K562 (cell line): Measurements from ENCODE around the gene KCTD19. TPM values are rescaled to one million over a fixed set of nuclear protein-coding genes. Genes with fewer than 3 reads are reported as not detected.

ENCODE experiments used
- ARID1B ChIP-seq: fragments of 450-650 bp; IDR thresholded peaks from 2 replicates; pipeline ENCODE4 v1.6.1; 2016; ENCODE audit warnings: antibody characterized with exemption, mild to moderate bottlenecking, inconsistent platforms
- CTCFL ChIP-seq: IDR thresholded peaks from 2 replicates; pipeline ENCODE4 v1.6.1; 2011; ENCODE audit warnings: borderline replicate concordance, low read depth, mild to moderate bottlenecking, moderate library complexity, low read length; ENCODE audit not compliant: insufficient read depth, poor library complexity, severe bottlenecking
- EHMT2 ChIP-seq: fragments of 450-650 bp; IDR thresholded peaks from 2 replicates; pipeline ENCODE4 v1.6.1; 2018; ENCODE audit warnings: antibody characterized with exemption
- ILF3 ChIP-seq: fragments of 450-650 bp; IDR thresholded peaks from 2 replicates; pipeline ENCODE4 v1.6.1; 2018; ENCODE audit warnings: antibody characterized with exemption, mild to moderate bottlenecking, moderate library complexity, borderline replicate concordance
- KLF16 ChIP-seq: IDR thresholded peaks from 2 replicates; pipeline ENCODE4 v1.6.1; 2016; ENCODE audit warnings: antibody characterized with exemption
- MLX ChIP-seq, 2 experiments: fragments of 450-650 bp in 1 of 2; sonication (generic) in 1 of 2; formaldehyde crosslinking; conservative IDR thresholded peaks; 2 replicates each; pipeline versions ENCODE4 v1.4.0 to v1.8.1; 2020 to 2022; ENCODE audit warnings: mild to moderate bottlenecking in 1 of 2, missing genetic modification reagents in 1 of 2
- NCOA4 ChIP-seq: fragments of 450-650 bp; IDR thresholded peaks from 2 replicates; pipeline ENCODE4 v1.6.1; 2018; ENCODE audit warnings: mild to moderate bottlenecking; ENCODE audit not compliant: partially characterized antibody
- PREB ChIP-seq: sonication (generic); formaldehyde crosslinking; IDR thresholded peaks from 2 replicates; pipeline ENCODE4 v1.8.1; 2023; ENCODE audit warnings: mild to moderate bottlenecking, missing genetic modification reagents
- RAD51 ChIP-seq: fragments of 450-650 bp; IDR thresholded peaks from 2 replicates; pipeline ENCODE4 v1.7.1; 2016; ENCODE audit warnings: low read depth, mild to moderate bottlenecking, borderline replicate concordance
- RNF219 ChIP-seq: fragments of 250-450 bp; sonication (Bioruptor Pico); IDR thresholded peaks from 2 replicates; pipeline ENCODE4 v1.5.0; 2022; ENCODE audit warnings: mild to moderate bottlenecking
- SMARCB1 ChIP-seq: IDR thresholded peaks from 2 replicates; pipeline ENCODE4 v1.6.1; 2011; ENCODE audit warnings: improper control_type of control experiment, low read depth; ENCODE audit not compliant: insufficient read length
- SRSF3 ChIP-seq: fragments of 200-400 bp; formaldehyde crosslinking; IDR thresholded peaks from 2 replicates; pipeline ENCODE4 v1.6.1; 2016; ENCODE audit warnings: mild to moderate bottlenecking, low read length, moderate library complexity; ENCODE audit not compliant: insufficient read depth
- TEAD4 ChIP-seq, 2 experiments: sonication (generic) in 1 of 2; formaldehyde crosslinking in 1 of 2; IDR thresholded peaks; 2 replicates each; pipeline versions ENCODE4 v1.6.1 to v1.8.0; 2012 to 2022; ENCODE audit warnings: borderline replicate concordance in 1 of 2, inconsistent platforms in 1 of 2, low read length in 1 of 2, mild to moderate bottlenecking in 1 of 2, missing genetic modification reagents in 1 of 2
- YY1 ChIP-seq, 3 experiments: IDR thresholded peaks; 2 replicates each; pipeline ENCODE4 v1.6.1; 2011; ENCODE audit warnings: low read length in 2 of 3, mild to moderate bottlenecking in 2 of 3, moderate library complexity in 2 of 3, borderline replicate concordance in 1 of 3, control low read depth in 1 of 3, low read depth in 1 of 3; ENCODE audit not compliant: insufficient read depth in 3 of 3, insufficient replicate concordance in 2 of 3, control insufficient read depth in 1 of 3, insufficient read length in 1 of 3; ENCODE audit errors: extremely low read depth in 1 of 3
- ZNF280B ChIP-seq: fragments of 250-450 bp; sonication (Bioruptor Pico); IDR thresholded peaks from 2 replicates; pipeline ENCODE4 v1.5.1; 2021; ENCODE audit warnings: mild to moderate bottlenecking
- ZNF384 ChIP-seq: IDR thresholded peaks from 2 replicates; pipeline ENCODE4 v1.6.1; 2012; ENCODE audit warnings: low read depth, low read length, improper control_type of control experiment
- polyA plus RNA-seq, 8 experiments: library from polyadenylated mRNA; depleted of rRNA in 4 of 8; stranded (reverse) in 5 of 8; unstranded in 3 of 8; fragments of >200 nt; fragmentation: Nextera tagmentation in 2 of 8; fragmentation: Illumina TruSeq in 1 of 8; extraction: Ambion mirVana in 2 of 8; extraction: Trizol in 1 of 8; gene quantifications; 2 replicates each; pipeline versions ENCODE4 v1.2.1 to v1.2.3, GENCODE V29; 2011 to 2014; ENCODE audit warnings: inconsistent platforms in 1 of 8, missing spikeins in 1 of 8
- total RNA-seq, 7 experiments: library from RNA; depleted of rRNA in 6 of 7; stranded (reverse); fragments of >200 nt in 6 of 7; fragmentation: Illumina TruSeq in 2 of 7; extraction: Trizol in 2 of 7; gene quantifications; 2 replicates each; pipeline versions ENCODE4 v1.2.1 to v1.2.3, GENCODE V29; 2011 to 2021; ENCODE audit warnings: low replicate concordance in 1 of 7

Gene KCTD19
- total and polyA plus RNA-seq, 9 of the 15 experiments (the other 6 are each of a cell fraction or from before 2014, with no cell fraction given), result 0.03 to 0.91 (median 0.22) TPM; not detected in 2

GRCh38 chr16:67305216-67306071, 21.1 kb downstream of the KCTD19 start (continued):
- TF ChIP-seq RNF219 (CRISPR knock-in tag), result no peak
- peak; percentile 55 for TF ChIP-seq ZNF384
- no peak for TF ChIP-seq YY1 (IDR thresholded peaks at IDR 0.05; ENCODE audit: borderline replicate concordance in 1 of 3, control insufficient read depth in 1 of 3, extremely low read depth in 1 of 3, insufficient read depth in 3 of 3, insufficient read length in 1 of 3, insufficient replicate concordance in 2 of 3, low read depth in 1 of 3, low read length in 2 of 3)
- TF ChIP-seq SRSF3, result no peak
- no peak for TF ChIP-seq SMARCB1
- TF ChIP-seq ILF3, result no peak
- TF ChIP-seq ZNF280B (CRISPR knock-in tag), result no peak
- TF ChIP-seq MLX (CRISPR knock-in tag; conservative IDR thresholded peaks at IDR 0.05), result no peak
- TF ChIP-seq KLF16, result no peak
- no peak for TF ChIP-seq PREB
- TF ChIP-seq CTCFL, result peak; percentile 84
- no peak for TF ChIP-seq ARID1B
- TF ChIP-seq NCOA4, result no peak
- no peak for TF ChIP-seq TEAD4 (IDR thresholded peaks at IDR 0.05; ENCODE audit: low read length)
- no peak for TF ChIP-seq TEAD4 (CRISPR knock-in tag; IDR thresholded peaks at IDR 0.05; ENCODE audit: borderline replicate concordance)
- TF ChIP-seq RAD51, result no peak
- TF ChIP-seq EHMT2, result 0 out of 2 replicates have a peak, but pooled peaks have one; percentile 25
